Epithelial cell of esophagus (primary cell): ENCODE measurements around the gene PTGDS.

Source experiments
- DNase-seq: peaks from one replicate; pipeline ENCODE4 v3.0.0; 2010; ENCODE audit warnings: low read depth
- H3K4me3 ChIP-seq: 2 replicates; pipeline ENCODE4 v1.5.1; 2011; ENCODE audit warnings: mild to moderate bottlenecking, low read length, control low read depth
- TF ChIP-seq, protein P1 (sequence below): IDR thresholded peaks from 2 replicates; pipeline ENCODE4 v1.5.1; 2011; ENCODE audit warnings: low read depth, mild to moderate bottlenecking, low read length, control low read depth, inconsistent platforms; ENCODE audit not compliant: insufficient read depth; ENCODE audit errors: missing control alignments

PTGDS gene

GRCh38 chr9:136937186-136938001, 39.9 kb upstream of the PTGDS start:
- DNase-seq: no peak
- no peak overlapping the region for H3K4me3 ChIP-seq
- TF ChIP-seq, protein P1, sequence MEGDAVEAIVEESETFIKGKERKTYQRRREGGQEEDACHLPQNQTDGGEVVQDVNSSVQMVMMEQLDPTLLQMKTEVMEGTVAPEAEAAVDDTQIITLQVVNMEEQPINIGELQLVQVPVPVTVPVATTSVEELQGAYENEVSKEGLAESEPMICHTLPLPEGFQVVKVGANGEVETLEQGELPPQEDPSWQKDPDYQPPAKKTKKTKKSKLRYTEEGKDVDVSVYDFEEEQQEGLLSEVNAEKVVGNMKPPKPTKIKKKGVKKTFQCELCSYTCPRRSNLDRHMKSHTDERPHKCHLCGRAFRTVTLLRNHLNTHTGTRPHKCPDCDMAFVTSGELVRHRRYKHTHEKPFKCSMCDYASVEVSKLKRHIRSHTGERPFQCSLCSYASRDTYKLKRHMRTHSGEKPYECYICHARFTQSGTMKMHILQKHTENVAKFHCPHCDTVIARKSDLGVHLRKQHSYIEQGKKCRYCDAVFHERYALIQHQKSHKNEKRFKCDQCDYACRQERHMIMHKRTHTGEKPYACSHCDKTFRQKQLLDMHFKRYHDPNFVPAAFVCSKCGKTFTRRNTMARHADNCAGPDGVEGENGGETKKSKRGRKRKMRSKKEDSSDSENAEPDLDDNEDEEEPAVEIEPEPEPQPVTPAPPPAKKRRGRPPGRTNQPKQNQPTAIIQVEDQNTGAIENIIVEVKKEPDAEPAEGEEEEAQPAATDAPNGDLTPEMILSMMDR: no peak

GRCh38 chr9:136939431-136939995, 37.8 kb upstream of the PTGDS start:
- H3K4me3 ChIP-seq: no peak overlapping the region
- DNase-seq: no peak
- TF ChIP-seq, protein P1: no peak

DNA sequence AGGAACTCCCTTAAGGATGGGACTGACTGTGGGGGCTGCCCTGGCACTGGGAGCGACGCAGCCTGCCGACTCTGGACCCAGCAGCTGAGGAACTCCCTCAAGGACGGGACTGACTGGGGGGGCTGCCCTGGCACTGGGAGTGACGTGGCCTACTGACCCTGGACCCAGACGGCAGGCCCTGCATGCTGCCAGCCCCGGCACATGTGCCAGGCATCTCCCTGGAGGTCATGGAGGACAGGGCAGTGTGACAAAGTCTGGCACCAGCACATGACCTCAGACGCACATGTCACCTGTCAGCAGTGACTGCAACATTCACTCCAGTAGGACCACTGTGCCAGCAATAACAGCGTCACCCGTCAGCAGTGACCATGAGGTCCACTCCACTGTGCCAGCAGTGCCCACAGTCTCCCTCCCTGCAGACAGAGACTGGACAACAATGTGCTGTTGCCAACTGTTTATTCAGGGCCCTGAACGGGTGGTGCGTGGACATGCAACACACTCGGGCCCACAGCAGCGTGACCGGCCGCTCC, 37.2 kb upstream of the PTGDS start:
- no peak overlapping the region for H3K4me3 ChIP-seq
- DNase-seq: no peak
- TF ChIP-seq, protein P1: no peak

GRCh38 chr9:136940526-136941230, 36.6 kb upstream of the PTGDS start:
- no peak for DNase-seq
- H3K4me3 ChIP-seq: no peak overlapping the region
- TF ChIP-seq, protein P1: no peak

DNA sequence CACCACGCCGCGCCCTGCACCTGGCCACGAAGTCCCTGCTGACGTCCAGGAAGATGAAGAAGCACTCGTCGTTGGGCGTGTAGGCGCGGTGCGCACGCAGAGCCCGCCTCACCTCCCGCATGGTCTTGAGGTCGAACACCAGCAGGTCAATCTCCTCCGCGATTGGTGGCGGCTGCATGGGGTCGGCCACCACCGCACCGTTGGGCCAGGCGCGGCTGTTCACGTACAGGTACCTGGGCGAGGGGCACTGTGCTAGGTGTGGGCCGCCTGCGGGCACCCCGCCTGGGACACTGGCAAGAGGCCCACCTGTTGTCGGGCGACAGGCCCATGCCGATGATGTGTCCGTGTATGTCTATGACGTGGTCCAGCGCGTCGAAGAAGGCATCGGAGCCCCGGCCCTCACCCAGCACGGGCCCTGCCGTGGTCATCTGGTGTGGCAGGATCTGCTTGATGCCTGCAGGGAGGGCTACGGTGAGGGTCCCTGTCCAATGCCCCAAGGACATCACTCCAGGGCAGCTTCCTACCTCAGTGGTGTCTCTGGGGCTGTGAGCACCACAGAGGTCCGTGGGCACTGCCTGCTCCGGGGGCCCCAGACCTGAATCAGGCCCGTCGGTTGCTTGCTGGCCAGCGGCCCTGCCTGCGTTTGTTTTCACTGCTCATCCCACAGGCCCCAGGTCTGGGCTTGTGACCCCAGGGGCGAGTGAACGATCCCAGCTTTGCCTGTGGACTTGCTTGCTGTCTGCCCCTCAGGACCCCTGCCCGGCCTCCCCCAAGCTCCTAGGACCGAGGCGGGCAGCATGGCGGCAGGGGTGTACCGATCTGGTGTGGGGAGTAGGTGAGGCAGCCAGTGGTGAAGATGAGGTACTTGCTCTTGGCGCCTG, 35.8 kb upstream of the PTGDS start:
- DNase-seq: no peak
- no peak overlapping the region for H3K4me3 ChIP-seq
- TF ChIP-seq, protein P1: no peak

DNA sequence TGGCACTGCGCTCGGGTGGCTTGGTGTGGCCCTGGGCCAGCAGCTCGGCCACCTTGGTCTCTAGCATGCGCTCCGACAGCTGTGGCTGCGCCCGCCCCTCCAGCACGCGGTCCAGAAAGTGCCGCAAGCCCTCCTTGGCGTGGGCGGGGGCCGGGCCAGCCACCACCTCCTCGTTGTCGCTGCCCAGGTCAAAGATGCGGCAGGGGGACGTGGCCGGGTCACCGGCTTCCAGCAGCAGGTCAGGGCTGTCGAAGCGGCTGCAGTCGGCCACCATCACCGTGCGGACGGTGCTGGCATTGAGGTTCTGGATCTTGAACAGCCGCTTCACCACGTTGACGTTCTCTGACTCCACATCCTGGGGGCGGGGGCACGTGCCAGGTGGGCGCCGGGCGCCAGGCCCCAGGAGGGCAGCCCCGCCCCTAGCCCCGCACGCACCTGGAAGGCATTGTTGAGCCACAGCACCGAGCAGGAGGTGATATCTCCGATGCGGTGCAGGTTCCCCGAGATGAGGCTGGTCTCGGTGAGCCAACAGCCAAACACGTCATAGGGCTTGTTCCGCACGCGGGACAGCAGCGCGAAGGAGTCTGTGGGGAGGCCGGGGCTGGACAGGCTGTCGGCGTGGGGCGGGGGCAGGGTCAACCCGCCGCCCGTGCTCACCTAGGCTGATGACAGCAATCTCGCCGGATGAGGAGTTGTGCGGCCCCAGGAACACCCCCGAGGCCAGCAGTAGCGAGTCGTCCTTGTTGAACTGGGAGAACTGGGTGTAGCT, 35.0 kb upstream of the PTGDS start:
- DNase-seq: no peak
- TF ChIP-seq, protein P1: no peak
- no peak overlapping the region for H3K4me3 ChIP-seq
